Esophagus squamous epithelium (tissue), 4 donors: ENCODE measurements around the gene ZNF341.

Experiments
- CTCF ChIP-seq, 6 experiments: fragments of 450-650 bp in 4 of 6; fragments of 200-600 bp in 2 of 6; sonication (generic) in 2 of 6; IDR thresholded peaks; one replicate each; pipeline ENCODE4 v1.5.1; 2016 to 2019; ENCODE audit warnings: antibody characterized with exemption in 6 of 6, mild to moderate bottlenecking in 4 of 6, moderate library complexity in 4 of 6
- POLR2A ChIP-seq, 4 donors: fragments of 450-650 bp; IDR thresholded peaks; one replicate each; pipeline ENCODE4 v1.6.1; 2017; ENCODE audit warnings: antibody characterized with exemption in 4 of 4, mild to moderate bottlenecking in 4 of 4, moderate library complexity in 3 of 4

- TF ChIP-seq POLR2A (IDR thresholded peaks at IDR 0.05): no peak
- no peak for TF ChIP-seq CTCF (IDR thresholded peaks at IDR 0.05)
These were observed 20.9 kb upstream of the ZNF341 start for GRCh38 chr20:33710681-33711445.
